Left lung (tissue), 10 donors: ENCODE data around the gene NPAS2. TPM values are rescaled to one million over a fixed set of nuclear protein-coding genes. Genes with fewer than 3 reads are reported as not detected.

Source experiments
- ATAC-seq: fragments of 200-7000 bp; cut with Tn5 transposase; one replicate; pipeline ENCODE4 v1.9.1; 2020; ENCODE audit warnings: moderate library complexity
- DNase-seq, 4 donors: peaks; one replicate each; pipeline ENCODE4 v3.0.0-alpha.2; 2013 to 2020
- H3K27ac ChIP-seq, 2 donors: fragments of 200-600 bp; sonication (generic) in 1 of 2; one replicate each; pipeline versions ENCODE4 v1.5.0 to v1.8.0; 2020 to 2021
- H3K27me3 ChIP-seq, 2 donors: fragments of 200-600 bp; sonication (generic) in 1 of 2; one replicate each; pipeline versions ENCODE4 v1.5.0 to v1.8.0; 2020 to 2021
- H3K36me3 ChIP-seq, 2 donors: fragments of 200-600 bp; sonication (generic) in 1 of 2; one replicate each; pipeline versions ENCODE4 v1.5.0 to v1.8.0; 2020 to 2021
- H3K4me1 ChIP-seq, 2 donors: fragments of 200-600 bp; one replicate each; pipeline ENCODE4 v1.8.0; 2021
- H3K4me3 ChIP-seq, 2 donors: fragments of 200-600 bp; sonication (generic) in 1 of 2; one replicate each; pipeline versions ENCODE4 v1.5.0 to v1.8.0; 2020 to 2021; ENCODE audit warnings: mild to moderate bottlenecking in 1 of 2
- H3K9me3 ChIP-seq, 2 donors: fragments of 200-600 bp; sonication (generic) in 1 of 2; one replicate each; pipeline versions ENCODE4 v1.5.0 to v1.8.0; 2020 to 2021
- CTCF ChIP-seq, 2 donors: fragments of 200-600 bp; sonication (generic) in 1 of 2; IDR thresholded peaks; one replicate each; pipeline versions ENCODE4 v1.5.0 to v1.8.0; 2021; ENCODE audit warnings: antibody characterized with exemption in 2 of 2
- intact Hi-C, 2 donors: fragments of 100-400 bp; cut with DNase I; formaldehyde crosslinking; loops; one replicate each; pipeline versions ENCODE4 v1.11.2 to v1.14.2; 2022
- polyA plus RNA-seq, 6 donors: library from polyadenylated mRNA; unstranded; fragments of 120-200 nt; gene quantifications; one replicate each; pipeline ENCODE4 v1.2.1, GENCODE V29; 2013; ENCODE audit not compliant: insufficient read length in 6 of 6
- total RNA-seq, 2 donors: library from RNA; stranded (reverse); fragmentation: NEBNext Ultra II Directional; extraction: Animal tissue kit (Norgen Biotek cat#: 25700); gene quantifications; one replicate each; pipeline ENCODE4 v1.2.1, GENCODE V29; 2021
- donor health status: DM: no; HTN: yes; CAD: no.
- donor health status: DM: no; HTN: no; CAD: no.

Gene NPAS2
- total and polyA plus RNA-seq, 8 donors: 18.8 to 40.2 (median 35.0) TPM

- intact Hi-C loops: no loop called here
- H3K9me3 ChIP-seq: no peaks in the 10 kb centered on the region
- no peaks in the 10 kb centered on the region for H3K27me3 ChIP-seq
- H3K36me3 ChIP-seq: no peaks in the 10 kb centered on the region
- H3K4me1 ChIP-seq: no peaks in the 10 kb centered on the region
- ATAC-seq: no peak
- DNase-seq: no peak
- H3K4me3 ChIP-seq: no peak overlapping the region
- H3K27ac ChIP-seq: no peak overlapping the region
- TF ChIP-seq CTCF (IDR thresholded peaks at IDR 0.05): no peak
Observed at GRCh38 chr2:100945930-100946607, 126.1 kb downstream of the NPAS2 start.

GRCh38 chr2:100948942-100949811 lies 129.2 kb downstream of the NPAS2 start:
- no peak overlapping the region for H3K27ac ChIP-seq
- H3K4me1 ChIP-seq: no peaks in the 10 kb centered on the region
- no peak for DNase-seq
- no peak for ATAC-seq
- no peaks in the 10 kb centered on the region for H3K9me3 ChIP-seq
- no peaks in the 10 kb centered on the region for H3K27me3 ChIP-seq
- no peaks in the 10 kb centered on the region for H3K36me3 ChIP-seq
- intact Hi-C loops: no loop called here
- H3K4me3 ChIP-seq: no peak overlapping the region
- no peak for TF ChIP-seq CTCF (IDR thresholded peaks at IDR 0.05)

- intact Hi-C loops: no loop called here
- ATAC-seq (no peak), DNase-seq (no peak)
- Histone ChIP-seq H3K27ac (no peak overlapping the region), H3K27me3 (no peaks in the 10 kb centered on the region), H3K4me1 (no peaks in the 10 kb centered on the region), H3K9me3 (no peaks in the 10 kb centered on the region), H3K4me3 (no peak overlapping the region), H3K36me3 (no peaks in the 10 kb centered on the region)
- TF ChIP-seq CTCF (IDR thresholded peaks at IDR 0.05): no peak
Observed at GRCh38 chr2:100952512-100952911, 132.6 kb downstream of the NPAS2 start.

- no peak overlapping the region for H3K27ac ChIP-seq
- DNase-seq (no peak), ATAC-seq (no peak)
- no peak overlapping the region for H3K4me3 ChIP-seq
- no peaks in the 10 kb centered on the region for H3K9me3 ChIP-seq
- H3K4me1 ChIP-seq: peaks cover 0 to 3% of the 10 kb centered on the region in 2 donors
- no peaks in the 10 kb centered on the region for H3K36me3 ChIP-seq
- intact Hi-C loops: no loop called here
- no peak for TF ChIP-seq CTCF (IDR thresholded peaks at IDR 0.05)
- H3K27me3 ChIP-seq: no peaks in the 10 kb centered on the region
Observed at GRCh38 chr2:100953406-100954043, 133.6 kb downstream of the NPAS2 start.

- intact Hi-C loops: no loop called here
- DNase-seq (no peak), ATAC-seq (no peak)
- Histone ChIP-seq H3K9me3 (no peaks in the 10 kb centered on the region), H3K4me3 (no peak overlapping the region), H3K4me1 (peaks cover 0 to 3% of the 10 kb centered on the region in 2 donors), H3K36me3 (no peaks in the 10 kb centered on the region), H3K27ac (no peak overlapping the region), H3K27me3 (no peaks in the 10 kb centered on the region)
- TF ChIP-seq CTCF (IDR thresholded peaks at IDR 0.05): no peak
Observed at GRCh38 chr2:100954044-100954420, 134.1 kb downstream of the NPAS2 start.
